ENCODE data around the gene KRT36.

Gene KRT36

DNA sequence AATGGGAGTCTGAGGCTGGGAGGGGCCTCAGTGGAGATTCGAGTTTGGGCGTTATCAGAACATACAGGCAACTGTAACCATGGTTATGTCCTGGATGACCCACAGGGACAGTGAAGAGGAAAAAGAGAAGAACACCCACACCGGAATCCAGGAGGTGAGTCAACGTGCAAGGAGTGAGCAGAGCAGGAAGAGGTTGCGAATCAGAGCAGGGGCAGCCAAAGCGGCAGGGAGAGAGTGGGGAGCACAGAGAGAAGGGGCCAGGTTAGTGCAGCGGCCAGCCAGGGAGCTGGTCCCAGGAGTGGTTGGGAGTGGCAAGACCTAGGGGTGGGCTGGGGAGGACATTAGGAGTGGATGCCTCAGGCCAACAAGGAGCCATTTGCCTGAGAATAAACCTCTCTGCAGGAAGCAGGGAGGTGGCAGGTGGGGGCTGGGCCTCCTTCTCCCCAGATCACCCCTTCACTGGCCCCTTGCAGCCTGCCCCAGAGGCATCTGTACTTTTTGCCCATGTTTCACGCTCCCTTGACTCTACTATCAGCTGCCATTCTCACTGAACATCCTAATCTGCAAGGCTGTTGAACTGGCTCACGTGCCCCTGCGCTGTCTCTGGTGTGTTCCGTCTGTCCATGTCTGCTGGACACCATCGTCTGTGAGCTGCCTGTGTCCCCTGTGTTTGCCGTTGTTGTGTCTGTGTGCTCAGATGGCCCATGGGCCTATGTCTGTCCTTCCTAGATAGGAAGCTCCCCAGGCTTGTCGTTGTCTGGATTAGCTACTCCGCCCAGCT, 10.6 kb upstream of the KRT36 start:
- DNase-seq (ENCODE audit: low read depth) = no peak

DNA sequence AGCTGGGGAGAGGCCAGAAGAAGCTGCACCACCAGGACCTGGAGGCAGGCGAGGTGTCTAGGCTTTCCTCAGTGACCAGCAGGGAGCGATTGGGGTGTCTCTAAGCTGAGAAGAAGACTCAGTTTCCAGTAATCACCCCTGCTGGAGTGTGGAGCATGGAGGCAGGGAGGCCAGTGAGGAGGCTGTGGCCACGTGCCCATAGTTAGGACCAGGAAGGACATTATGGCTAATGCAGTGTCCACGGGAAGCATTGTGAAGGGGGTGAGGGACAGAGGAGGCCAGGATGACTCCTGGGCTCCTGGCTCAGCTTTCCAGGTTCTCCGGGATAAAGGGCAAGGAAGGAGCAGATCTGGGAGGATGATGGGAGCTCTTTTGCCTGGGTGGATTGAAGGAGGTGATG, 10.0 kb upstream of the KRT36 start:
- no peak for DNase-seq (ENCODE audit: low read depth)

DNA sequence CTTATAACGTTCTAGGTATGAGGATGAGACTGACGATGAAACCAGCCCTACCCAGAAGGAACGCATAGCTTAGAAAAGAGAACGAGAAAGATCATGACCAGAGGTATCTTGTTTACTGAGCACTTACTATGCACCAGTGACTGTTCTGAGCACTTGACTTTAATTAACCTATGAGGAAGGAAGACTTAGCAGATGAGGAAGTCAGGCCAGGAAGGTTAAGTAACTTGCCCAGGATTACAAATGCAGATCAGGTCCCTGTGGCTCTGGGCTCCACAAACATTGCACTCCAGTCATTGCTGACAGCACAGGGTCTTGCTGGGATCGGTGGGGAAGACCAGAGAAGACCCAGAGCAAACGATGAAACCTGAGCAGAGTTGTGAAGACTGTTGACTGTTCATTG, 8.6 kb upstream of the KRT36 start:
- no peak for DNase-seq (ENCODE audit: low read depth)

DNA sequence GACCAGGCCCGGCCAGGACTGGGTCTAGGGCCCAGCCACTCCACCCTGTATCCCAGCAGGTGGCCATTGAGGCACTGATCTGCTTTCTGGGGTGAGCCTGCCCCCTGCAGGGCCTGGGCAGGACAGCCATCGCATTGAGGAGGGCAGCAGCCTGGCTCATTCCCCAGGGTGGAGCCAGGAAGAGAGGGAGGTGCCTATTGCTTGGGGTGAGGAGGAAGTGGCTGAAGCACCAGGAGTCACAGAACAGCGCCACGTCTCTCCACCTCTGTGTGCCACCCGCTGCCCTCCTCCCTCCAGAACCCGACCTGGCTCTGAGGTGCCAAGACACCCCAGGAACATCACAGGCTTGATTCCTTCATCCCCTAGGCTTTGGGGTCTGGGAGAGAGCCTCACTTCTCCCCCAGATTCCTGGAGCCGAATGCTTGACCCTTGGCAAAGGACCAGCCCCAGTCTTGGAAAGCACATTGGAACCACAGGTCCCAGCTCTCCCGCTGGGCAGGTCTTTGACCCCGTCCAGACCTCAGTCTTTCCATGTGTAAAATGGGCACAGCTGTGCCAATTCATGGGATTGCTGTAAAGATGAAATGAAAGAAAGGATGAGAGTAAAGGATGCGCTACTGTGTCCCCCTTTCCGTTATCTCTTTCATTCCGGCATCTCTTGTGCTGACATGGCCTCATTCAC, 7.2 kb upstream of the KRT36 start:
- peak; percentile 34 for DNase-seq (ENCODE audit: low read depth)

DNA sequence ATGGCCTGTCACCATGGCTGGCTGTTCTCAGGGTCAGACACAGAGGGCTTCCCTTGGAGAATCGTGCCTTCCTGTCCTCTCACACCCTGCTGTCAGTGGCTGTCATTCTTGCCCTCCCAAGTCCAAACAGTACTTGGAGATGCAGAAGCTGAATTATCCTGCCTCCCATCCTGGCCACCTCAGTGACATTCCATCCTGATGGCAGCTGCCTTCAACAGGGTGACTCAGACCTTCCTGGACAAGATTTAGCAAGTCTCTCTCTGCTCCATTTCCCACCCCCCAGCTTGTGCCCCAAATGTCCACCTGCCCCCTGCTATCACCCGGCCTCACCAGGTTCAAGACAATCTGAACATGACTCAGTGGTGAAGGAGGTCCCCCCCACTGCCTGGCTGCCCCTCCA, 4.8 kb upstream of the KRT36 start:
- no peak for DNase-seq (ENCODE audit: low read depth)

DNA sequence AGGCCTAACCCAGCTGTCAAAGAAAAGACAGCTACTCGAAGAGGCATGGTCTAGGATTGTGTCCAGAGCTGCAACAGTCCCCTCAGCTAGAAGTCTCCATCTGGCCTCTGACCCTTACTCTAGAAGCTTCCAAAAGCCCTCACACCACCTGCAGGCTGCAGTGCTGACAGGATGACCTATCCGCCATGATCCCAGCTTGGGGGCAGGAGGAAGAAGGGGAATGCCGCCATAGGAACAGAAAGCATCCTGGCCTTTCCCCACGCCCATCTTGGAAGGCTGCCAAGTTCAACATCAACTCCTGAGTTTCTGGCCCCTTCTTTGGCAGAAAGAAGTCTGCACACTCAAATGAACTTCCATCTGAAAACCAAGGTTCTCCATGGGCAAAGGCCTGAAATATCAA, 3.1 kb upstream of the KRT36 start:
- no peak for DNase-seq (ENCODE audit: low read depth)

DNA sequence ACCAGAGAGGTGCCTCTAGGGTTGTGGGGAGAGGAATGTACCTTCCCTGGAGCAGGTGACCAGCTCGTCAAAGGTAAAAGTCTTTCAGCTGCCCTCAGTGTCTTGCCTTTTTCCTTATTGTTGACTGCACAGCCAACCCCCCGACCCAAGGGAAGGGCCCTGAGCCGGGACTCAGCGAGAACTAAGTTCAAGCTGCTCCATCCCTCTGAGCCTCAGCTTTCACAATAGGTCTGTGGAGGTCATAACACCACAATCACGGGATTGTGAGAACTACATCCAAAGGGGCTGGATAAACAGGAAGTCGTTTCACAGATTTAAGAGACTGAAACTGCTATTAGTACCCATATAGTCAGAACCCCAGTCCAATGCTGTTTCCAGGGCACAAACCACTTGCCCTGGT, 2.6 kb upstream of the KRT36 start:
- DNase-seq (ENCODE audit: low read depth) = no peak

DNA sequence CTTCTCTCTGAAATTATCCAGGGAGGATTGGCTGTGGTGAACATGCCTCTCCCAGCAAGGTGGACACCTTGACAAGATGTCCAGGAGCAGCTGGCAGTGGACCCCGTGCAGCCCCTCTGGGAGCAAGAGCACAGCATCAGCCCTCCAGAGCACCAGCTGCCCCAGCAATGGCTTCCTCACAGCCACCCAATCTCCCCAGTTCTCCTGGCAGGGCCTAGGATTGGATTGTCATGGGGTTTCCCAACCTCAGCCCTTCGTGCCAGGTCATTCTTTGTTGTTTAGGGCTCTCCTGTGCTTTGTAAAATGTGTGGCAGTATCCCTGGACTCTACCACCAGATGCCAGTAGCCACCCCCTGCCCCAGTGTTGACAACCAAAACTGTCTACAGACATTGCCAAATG, 1.8 kb upstream of the KRT36 start:
- no peak for DNase-seq (ENCODE audit: low read depth)

DNA sequence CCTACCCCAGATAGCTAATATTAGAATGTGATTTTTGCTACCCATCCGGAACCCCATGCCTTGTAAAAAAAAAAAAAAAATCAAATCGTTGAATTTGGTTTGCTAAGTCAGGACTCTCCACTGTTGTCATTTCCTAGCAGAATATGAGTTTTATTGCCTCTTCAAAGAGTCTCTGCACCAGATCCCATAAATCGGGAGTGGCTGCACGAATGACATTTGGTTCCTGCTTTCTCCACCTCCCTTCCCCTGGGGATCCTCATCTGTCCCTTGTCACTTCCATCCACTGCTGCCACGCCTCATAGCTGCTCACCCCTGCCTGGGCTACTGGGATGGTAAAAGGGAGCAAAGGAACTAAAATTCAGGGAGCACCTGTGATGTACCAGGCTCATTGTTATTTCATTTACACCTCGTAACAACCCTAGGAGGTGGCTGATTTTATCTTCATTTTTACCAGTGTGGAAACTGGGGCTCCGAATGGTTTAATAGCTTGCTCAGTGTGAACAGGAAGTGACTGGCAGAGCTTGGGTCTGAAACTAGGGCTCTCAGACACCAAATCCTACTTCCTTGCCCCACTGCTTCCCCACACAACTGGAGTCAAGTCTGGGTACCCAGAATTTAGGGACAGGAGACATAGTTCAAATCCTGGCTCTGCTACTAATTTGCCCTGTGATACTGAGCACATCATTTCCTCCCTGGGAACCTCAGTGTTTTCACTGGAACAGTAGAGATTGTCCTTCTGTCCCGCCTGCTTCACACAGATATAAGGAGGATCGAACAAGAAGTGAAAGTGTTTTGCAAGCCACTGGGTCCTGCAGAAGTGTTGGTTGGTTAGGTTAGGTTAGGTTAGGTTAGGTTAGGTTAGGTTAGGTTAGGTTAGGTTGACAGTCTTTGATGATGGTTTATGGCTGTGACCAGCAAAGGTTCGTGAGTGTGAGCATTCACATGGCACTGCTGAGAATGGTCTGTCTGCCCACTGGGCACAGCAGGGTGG, 585 bp upstream of the KRT36 start:
- no peak for DNase-seq (ENCODE audit: low read depth)

DNA sequence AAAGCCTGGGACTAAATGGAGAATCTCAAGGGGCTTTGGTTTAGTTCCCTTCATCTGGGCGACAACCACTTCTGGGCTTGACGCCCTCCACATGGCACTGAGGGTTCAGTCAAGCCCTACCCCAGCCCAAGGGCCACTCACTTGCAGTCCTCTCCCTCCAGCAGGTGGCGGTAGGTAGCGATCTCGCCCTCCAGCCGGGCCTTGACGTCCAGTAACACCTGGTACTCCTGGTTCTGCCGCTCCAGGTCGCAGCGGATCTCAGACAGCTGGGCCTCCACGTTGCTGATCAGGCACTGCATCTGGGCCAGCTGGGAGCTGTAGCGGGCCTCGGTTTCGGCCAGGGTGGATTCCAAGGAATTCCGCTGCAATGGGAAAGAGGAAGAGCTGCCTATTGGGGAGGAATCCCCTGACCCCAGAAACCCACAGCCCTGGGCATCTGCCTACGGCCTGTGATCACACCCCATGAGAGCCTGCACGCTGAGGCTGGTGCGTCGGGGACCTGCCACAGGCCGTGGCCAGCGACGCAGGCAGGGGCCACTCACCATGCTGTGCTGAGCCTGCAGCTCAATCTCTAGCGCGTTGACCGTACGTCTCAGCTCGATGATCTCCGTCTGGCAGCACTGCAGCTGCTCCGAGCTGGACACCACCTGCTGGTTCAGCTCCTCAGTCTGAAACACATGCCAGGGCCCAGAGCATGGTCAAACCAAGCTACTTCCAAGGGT, 2.7 kb downstream of the KRT36 start:
- peak; percentile 21 for DNase-seq (ENCODE audit: low read depth)

DNA sequence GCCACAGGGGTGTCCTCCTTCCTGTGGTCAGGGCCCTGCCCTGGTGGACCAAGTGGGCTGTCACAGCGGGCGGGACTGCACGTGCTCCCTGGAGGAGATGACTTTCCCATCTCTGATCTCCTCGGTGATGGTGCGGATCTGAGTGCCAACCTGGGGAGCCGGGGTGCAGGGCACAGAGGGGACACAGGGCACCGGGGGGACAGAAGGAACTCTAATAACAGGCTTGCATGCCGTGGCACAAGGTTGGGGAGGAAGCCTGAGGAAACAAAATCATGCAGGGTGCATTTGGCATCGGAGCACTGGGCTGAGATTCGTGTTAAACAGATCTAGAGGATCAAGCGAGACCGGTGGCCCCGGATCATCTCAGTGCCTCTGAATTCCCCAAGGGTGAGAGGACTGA, 3.4 kb downstream of the KRT36 start:
- DNase-seq (ENCODE audit: low read depth) = no peak

DNA sequence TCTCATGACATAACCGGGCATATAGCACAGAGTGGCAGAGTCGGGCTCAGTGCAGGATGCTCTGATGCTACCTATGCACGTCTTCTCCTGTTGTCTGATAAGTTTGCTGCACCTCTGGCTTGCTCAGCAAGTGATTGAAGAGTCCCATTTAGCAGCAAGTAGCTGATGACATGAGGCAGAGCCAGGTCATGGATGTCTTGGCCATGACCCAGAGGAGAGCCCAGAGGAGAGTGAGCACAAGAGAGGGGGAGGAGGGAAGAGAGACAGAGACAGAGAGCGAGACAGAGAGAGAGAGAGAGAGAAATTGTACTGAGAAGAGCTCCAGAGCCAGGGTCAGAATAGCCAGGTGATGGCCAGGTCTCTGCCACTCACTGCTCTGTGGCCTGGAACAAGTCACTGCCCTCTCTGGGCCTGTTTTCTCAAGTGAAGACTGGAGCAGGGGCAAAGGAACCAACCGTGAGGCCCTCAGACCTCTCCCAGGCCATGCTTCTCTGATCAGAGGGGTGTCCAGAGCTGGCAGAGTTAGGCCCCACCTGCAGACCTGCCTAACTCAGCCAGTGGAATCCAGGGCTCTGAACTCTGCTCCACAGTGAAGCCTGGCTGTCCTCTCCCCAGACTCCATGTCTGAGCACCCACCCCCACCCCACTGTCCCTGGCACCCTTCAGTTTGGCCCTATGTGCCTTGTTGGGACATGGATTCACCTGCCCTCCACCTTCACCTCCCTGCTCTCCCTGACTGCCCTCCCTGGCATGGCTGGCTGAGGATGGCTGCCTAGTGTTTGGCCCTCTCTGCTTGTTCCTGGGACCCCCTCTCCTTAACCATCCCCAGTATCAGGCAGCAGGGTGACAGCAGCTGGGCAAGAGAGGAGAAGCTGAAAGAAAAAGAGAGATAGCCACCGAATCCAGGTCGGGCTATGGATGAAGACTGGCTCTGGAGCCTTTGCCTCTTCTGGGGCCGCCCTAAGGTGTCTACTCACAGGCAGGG, 4.5 kb downstream of the KRT36 start:
- DNase-seq (ENCODE audit: low read depth) = no peak

DNA sequence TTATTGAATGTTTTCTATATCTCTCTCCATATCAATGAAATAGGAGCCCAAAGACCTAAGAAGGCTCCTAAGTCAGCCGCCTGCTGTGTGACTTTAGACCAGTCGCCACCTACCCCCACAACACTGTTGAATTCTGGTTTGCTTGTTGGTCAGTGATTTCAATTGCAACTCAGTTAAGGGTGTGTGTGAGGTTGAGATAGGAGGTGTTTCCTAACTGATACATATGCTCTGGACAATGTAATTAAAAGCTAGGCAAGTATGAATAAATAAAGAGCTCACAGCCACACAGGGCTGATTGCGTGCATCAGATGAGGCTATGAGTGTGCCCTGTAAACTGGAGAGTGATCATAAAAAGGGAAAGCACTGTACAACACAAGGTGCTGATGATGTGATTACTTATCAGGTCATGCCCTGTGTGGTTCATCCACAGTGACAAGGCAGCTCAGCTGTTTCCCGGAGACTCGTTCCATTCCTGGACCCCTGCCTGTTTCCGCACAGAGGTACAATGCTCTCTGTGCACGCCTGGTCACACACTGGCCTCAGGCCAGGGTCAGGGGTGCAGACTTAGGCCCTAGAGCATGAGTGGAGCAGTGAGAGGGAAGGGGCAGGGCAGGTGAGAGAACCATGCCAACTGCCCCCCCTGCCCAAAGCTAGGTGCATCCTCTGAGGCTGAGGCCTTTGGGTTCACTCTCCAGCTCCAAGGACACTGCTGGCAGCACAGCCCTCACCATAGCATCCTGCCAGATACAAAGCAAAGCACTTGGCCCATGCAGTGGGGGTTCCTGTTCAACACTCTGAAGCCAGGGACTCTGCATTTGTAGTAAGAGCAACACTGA, 5.5 kb downstream of the KRT36 start:
- DNase-seq (ENCODE audit: low read depth) = no peak

DNA sequence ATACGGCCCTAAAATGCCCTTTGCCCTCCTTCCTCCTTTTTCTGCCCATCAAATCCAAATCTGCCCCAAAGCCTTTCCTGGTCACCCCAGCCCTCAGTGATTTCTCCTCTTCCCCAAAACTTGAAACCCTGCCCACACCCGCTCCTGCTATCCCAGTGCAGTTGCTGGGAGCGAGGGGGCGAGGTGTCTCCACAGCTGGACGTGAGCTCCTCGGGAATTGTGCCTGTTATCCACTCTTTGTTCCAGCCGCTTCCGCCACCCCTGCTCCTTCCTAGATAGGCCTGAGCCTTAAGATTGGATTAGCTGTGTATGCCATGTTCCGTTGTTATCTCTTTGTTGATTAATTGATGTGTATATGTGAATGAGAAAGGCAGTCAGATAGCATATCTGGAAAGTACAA, 6.2 kb downstream of the KRT36 start:
- no peak for DNase-seq (ENCODE audit: low read depth)

DNA sequence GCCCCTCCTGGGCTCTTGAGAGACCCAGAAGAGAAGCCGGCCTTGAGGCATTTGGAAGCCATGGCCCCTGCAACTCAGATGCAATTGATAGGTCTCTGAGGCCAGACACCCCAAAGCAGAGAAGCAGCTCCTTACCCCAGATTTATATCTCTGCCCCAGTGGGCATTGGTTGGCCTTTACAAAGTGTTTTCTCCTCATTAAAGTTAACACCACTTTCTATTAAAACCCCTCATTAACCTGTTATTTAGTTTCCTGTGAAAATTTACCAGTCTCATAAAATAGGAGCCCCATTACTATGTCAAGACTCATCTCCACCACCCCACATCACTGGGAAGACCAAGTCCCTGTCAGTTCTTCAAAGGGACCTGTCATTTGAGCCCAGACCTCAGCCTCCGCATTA, 8.7 kb downstream of the KRT36 start, which contains the start of gene KRT35:
TSS of gene KRT35 (minus strand) at position 116 of the 400 bp plus-strand sequence. CDS start at position 62, 54 bp downstream.
- DNase-seq (ENCODE audit: low read depth) = no peak

DNA sequence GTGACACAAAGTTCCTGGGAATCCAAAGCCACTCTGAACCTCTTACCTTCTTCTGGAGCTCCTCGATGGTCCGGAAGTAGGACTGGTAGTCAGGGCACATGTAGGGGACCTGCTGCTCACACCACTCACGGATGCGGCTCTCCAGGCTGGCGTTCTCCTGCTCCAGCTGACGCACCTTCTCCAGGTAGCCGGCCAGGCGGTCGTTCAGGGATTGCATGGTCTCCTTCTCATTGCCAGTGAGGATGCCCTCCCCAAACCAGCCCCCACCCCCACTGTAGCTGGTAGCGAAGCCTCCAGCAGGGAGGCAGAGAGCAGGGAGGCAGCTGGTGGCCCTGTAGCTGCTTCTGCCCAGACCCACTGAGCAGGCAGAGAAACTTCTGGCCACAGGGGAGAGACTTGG, 9.1 kb downstream of the KRT36 start:
- no peak for DNase-seq (ENCODE audit: low read depth)

DNA sequence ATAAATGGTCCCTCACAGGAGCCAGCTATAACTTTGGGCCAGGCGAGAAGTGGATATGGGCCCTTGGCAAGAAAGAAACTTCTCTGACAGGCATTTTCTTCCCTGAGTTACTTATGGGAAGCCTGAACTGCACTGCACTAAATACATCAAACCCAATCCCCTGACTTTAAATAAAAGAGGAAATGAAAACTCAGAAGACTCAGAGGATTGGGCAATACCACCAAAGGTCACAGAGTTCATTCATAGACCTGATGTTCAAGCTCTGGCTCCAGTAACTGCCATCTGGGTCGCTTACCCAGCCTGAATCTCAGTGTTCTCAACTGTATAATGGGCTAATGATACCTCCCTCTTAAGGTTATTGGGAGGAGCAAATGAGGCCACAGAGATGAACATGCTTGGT, 9.6 kb downstream of the KRT36 start:
- no peak for DNase-seq (ENCODE audit: low read depth)

DNA sequence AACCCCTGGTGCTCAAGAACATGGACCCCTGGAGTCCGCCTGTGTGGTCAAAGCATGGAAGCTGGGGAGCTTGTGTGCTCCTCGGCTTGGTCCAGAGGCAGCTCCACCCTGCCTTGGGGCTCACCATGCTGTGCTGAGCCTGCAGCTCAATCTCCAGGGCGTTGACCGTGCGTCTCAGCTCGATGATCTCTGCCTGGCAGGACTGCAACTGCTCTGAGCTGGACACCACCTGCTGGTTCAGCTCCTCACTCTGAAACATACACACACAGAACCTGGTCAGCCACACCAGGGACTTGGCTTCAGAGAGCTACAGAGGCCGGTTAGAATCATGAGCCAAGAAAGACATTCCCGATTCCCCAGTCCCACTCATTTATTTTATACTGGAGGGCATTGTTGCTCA, 11.5 kb downstream of the KRT36 start:
- DNase-seq (ENCODE audit: low read depth) = no peak
